HG03135 (cell line): ENCODE measurements around the gene LRRFIP1.

Source experiments
- ATAC-seq: cut with Tn5 transposase; IDR thresholded peaks from one replicate; pipeline ENCODE4 v1.9.1; 2021; ENCODE audit warnings: mild to moderate bottlenecking, moderate library complexity; ENCODE audit not compliant: unreplicated experiment

The LRRFIP1 gene

DNA sequence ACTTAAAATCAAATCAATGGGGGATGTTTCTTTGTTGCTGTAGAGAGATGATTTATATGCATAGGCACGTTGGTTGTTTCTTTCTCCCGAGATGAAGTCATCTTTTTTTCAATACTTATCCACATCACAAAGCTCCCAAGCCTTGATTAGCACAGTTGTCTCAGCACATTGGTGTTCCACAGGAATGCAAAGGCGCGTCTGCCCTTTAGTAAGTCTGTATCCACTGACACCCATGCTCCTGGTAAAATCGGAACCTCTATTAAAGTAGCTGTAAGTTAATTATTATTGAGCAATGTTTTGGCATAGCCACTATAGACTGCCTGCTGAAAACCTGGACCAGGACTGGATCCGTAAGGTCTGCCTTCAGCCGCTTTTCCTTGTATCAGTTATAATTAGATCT is 93.6 kb downstream of the LRRFIP1 start:
- ATAC-seq = no peak

DNA sequence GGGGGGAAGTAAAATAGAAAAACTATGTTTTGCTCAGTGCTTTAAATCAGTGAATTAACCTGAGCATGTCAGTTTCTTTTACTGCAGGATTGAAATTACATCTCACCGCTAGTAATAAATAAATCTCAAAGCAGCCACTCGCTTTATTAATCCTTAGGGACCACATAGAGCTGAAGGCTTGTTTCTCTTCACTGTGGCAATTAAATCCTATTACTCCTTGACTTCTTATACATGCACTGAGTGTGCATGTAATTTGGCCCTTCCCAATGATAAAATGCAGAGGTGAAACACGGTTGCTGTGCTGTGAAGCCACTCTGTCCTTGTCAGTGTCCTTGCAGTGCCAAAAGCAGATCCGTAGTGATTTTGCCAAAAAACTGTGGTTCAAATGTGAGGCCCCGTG is 94.1 kb downstream of the LRRFIP1 start:
- no peak for ATAC-seq

DNA sequence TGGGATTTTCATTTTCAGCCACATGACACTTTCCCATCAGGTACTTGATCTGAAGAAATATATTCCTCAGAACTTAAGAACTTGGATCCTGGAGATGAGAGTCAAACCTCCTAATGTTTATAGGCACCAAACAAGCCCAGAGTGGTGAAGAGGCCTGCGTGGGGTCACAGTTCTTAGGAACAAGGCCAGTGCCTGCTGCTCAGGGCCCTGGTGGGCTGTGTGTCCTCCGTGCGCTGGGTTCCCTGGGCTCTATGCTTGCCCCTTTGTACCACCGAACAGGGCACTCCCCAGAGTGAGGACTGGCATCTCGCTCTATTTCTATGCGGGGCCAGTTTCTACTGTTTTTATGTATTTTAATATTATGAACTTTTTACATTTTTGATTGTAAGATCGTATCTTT is 95.2 kb downstream of the LRRFIP1 start:
- ATAC-seq = no peak

DNA sequence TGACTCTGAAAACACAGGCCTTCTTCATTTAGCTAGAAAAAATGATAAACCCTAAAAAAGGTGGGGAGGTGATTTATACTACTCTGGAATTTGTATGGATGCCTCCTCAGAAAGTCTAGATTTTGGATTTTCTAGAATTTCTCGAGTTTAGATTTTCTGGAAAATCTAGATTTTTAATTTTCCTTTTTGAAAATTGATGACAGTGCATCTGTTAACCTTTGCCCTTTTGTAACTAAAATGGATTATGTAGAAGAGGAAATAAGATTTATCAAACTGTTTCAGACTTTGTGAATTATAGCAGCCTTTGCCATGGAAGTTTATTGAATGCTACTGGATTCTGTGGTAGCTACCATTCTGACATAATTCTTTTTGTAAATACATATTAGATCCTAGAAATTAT is 95.6 kb downstream of the LRRFIP1 start:
- ATAC-seq = no peak

DNA sequence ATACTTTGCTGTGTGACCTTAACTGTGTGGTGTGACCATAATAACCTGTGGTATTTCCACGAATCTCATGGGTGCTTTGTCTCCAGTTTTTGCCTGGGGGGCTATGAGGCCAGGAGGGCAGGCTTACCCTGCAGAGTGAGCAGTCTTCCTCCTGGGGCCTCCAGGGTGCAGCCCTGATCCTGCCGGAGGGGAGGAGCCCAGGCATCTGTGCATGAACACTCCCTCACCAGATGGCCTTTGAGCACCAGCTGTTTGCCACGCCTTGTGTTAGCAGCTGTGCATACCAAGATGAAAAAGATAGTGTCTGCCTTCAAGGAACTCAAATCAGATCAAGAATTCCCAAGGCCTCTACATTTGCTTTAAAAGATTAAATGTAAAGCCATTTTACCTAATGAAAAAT is 96.2 kb downstream of the LRRFIP1 start:
- no peak for ATAC-seq

DNA sequence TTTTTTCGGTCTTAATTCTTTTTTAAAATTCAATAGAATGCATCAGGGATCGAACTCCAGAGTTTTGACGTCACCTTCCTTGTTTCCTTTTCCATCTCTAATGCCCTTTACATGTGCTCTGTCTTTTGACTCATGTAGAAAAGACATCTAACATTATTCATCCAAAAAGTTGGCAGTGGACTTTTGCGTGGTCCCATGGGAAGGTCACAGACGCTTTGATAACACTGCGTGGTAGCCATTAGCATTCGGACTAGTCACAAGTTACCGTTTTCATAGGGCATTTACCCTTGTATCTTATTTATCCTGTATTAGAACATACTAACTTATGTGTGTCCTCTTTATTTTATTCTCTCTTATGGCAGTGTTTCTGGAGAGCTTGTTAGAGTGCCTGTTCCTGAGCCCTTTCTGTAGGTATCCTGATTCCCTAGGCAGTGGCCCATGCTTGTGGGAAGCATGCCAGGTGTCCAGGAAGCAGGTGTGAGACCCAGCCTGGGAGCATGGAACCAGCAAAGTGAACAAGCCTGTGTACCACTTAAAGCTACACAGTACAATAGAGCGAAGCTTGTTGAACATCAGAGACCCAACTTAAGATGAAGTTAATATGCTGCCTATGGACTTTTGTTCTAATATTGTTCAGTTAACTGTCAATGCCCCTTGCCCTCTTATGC is 97.6 kb downstream of the LRRFIP1 start:
- ATAC-seq = no peak

DNA sequence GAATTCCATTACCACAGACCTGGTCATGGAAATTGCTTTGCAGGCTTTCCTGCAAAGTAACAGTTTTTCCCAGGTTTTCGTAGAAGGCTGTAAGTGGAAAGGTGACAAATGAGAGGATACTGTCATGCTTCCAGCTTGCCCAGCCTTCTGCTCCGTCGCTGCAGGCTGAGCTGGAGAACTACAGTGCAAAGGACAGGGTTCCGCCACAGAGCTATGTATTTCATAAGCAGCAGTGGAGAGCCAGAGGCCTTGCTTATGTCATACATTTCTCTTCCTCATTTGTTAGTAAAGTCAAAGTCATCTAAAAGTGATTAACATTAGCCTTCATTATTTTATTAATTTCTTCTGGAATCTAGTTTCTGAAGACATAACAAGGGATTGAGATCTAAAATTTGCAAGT is 98.3 kb downstream of the LRRFIP1 start:
- no peak for ATAC-seq

DNA sequence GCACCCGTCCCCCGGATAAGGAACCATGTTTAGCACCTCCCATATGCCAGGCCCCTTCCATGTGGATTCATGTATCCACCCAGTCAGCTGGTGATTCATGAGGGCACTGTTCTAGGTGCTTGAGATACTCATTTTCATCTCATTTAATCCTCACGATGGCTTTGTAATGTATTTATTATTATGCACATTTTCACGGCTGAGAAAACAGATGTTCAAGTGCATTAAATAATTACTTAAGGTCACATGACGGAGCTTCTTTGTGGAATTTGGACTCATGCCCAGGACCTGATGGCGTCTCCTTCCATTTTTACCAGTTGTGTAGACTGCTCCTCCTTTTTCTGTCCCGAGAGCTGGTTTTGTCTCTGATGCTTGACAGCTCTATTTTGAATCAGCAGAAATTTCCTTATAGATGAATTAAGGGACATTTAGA is 99.0 kb downstream of the LRRFIP1 start:
- ATAC-seq = no peak

DNA sequence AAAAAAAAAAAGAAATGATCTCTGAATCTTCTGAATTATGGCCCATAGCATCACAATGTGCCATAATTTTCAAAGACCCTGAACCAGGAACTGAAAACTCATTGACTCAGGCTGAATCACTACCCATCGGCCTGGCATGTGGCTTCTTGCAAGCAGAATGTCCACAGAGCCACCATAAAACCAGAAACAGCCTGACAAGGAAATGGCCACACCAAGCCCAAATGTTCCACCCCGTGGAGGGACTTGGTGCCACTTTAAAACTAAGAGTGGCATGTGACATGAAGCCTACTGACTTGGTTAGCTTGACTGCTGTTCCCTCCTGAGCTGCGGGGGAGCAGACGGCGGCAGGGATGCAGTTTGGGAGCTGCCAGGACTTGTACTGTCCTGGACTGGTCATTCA is 100.0 kb downstream of the LRRFIP1 start:
- no peak for ATAC-seq

DNA sequence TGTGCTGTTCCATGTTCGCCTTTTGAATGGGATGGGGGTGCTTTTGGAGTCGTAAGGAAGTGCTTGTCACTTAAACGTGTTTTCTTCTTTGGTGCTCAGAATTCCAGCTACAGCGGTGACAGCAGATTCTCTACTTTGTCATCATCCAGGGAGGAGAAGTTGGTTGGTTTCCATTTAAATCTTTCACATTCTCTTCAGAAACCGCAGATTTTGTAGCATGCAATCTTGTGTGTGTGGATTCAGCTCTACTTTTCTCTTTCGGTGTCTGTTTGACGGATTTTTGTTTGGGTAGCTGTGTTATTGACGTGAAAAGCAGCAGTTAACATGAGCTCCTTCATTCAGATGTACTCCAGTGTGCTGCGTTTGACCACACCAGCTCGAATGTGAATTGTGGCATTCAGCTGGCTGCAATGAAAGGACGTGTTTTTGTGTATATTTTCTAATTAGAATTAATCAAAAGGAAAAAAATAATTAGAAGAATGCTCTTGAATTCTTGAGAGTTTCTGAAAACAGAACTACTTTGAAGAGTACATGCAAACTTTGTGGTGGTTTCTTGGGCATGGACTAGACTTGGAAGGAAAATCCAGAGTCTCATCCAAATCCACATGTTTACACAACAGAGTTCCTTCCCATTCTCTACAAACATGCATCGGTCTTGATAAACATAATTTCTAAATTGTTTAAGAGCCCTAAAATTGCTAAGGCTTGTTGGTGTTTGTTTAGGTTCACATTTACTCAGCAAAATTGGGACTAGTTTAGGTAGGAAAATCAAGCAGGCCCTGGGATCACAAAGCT is 102.5 kb downstream of the LRRFIP1 start:
- ATAC-seq = no peak

DNA sequence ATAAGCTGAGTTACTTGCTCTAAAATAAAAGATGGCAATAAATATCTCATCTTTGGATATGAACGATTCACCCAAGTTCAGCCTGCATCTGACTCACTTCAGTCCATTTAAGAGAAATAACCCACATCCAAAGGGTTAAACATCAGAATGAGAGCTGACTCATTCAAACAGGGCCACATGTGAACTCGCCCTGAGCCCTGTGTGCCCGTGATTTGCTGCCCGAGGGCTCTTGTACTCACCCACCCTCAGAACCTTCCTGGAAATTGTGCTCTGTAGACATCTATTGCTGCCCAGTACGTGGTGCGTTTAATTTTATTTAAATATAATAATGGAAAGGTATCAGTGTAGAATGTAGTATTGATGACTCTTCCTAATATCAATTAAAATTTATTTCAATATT is 104.3 kb downstream of the LRRFIP1 start:
- no peak for ATAC-seq

DNA sequence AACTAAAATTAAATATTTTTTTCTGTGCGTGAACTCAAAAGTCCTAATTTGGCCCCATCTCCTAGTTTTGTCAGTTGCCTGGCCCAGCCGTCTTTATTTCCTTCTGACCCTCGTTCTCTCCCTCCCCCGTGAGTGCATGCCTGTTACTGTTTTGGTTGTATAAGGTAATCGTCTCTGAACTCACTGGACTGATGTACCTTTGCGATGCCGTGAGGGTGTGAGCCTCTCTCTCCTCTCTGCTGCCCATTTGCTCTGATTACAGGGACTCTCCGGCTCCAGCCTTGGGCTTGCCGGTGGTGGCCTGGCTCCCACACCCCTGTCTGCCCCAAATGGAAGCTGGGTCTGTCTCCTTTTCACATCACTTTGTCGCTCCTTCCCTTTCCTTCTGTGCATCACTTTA is 104.7 kb downstream of the LRRFIP1 start:
- no peak for ATAC-seq

DNA sequence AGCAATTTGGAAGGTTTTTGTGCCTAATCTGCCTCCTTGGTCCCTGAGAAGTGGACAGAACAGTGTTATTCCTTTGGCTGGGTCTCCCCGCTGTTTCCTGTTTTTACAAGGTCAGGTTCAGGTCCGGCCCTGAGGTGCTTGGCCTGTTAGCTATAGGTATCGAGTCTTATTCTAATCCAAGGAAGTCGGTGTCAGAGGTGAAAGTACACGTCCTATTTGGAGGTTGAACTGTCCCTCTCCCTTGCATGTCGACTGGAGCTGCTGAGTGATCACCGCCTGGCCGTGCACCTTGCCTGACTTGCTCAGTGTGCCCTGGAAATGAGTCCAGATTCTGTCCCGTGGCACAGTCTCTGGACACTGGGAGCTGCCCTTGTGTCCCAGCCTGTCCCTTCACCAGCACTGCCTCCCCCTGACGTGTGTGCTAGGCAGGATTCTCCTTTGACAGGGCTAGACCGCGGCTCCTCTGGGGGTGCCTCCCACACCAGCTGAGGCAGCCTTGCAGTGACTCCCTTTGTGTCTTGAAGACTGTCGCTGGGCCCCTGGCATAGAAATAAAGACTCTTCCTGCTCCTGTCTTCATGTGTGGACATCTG is 105.5 kb downstream of the LRRFIP1 start:
- no peak for ATAC-seq

GRCh38 chr2:237733677-237734300 is 106.4 kb downstream of the LRRFIP1 start:
- no peak for ATAC-seq

- no peak for ATAC-seq
Measured at GRCh38 chr2:237734905-237735623, 107.7 kb downstream of the LRRFIP1 start.

- no peak for ATAC-seq
Measured at GRCh38 chr2:237735798-237736197, 108.4 kb downstream of the LRRFIP1 start.

- ATAC-seq = no peak
Measured at GRCh38 chr2:237736783-237737182, 109.4 kb downstream of the LRRFIP1 start.

- no peak for ATAC-seq
Measured at GRCh38 chr2:237737196-237737865, 109.9 kb downstream of the LRRFIP1 start.

GRCh38 chr2:237738255-237738654 is 110.9 kb downstream of the LRRFIP1 start:
- no peak for ATAC-seq

- no peak for ATAC-seq
Measured at GRCh38 chr2:237739101-237739500, 111.7 kb downstream of the LRRFIP1 start.
